ENCODE data around the gene TNS1.

The TNS1 gene

GRCh38 chr2:217861334-217861877 is 141.4 kb downstream of the TNS1 start:
- DNase-seq, result no peak

- DNase-seq, result no peak
Measured at GRCh38 chr2:217859926-217860325, 142.9 kb downstream of the TNS1 start.

GRCh38 chr2:217858519-217859491 is 144.0 kb downstream of the TNS1 start:
- DNase-seq, result no peak

GRCh38 chr2:217857624-217858506 is 144.9 kb downstream of the TNS1 start:
- no peak for DNase-seq

- DNase-seq, result no peak
Measured at GRCh38 chr2:217856871-217857270, 145.9 kb downstream of the TNS1 start.

GRCh38 chr2:217856159-217856558 is 146.6 kb downstream of the TNS1 start:
- DNase-seq, result no peak

GRCh38 chr2:217854684-217855420 is 147.9 kb downstream of the TNS1 start:
- DNase-seq, result no peak

GRCh38 chr2:217853961-217854360 is 148.8 kb downstream of the TNS1 start:
- no peak for DNase-seq

GRCh38 chr2:217853301-217853881 is 149.4 kb downstream of the TNS1 start:
- DNase-seq, result no peak

GRCh38 chr2:217852555-217853211 is 150.1 kb downstream of the TNS1 start:
- no peak for DNase-seq

GRCh38 chr2:217851191-217852020 is 151.4 kb downstream of the TNS1 start:
- no peak for DNase-seq

GRCh38 chr2:217849154-217849975 is 153.4 kb downstream of the TNS1 start:
- no peak for DNase-seq

GRCh38 chr2:217848351-217848957 is 154.3 kb downstream of the TNS1 start:
- no peak for DNase-seq

GRCh38 chr2:217847552-217848350 is 155.0 kb downstream of the TNS1 start:
- no peak for DNase-seq

GRCh38 chr2:217847115-217847514 is 155.7 kb downstream of the TNS1 start:
- DNase-seq, result no peak

GRCh38 chr2:217846321-217846743 is 156.5 kb downstream of the TNS1 start:
- DNase-seq, result no peak

- no peak for DNase-seq
Measured at GRCh38 chr2:217845301-217845700, 157.5 kb downstream of the TNS1 start.

GRCh38 chr2:217844696-217845095 is 158.1 kb downstream of the TNS1 start:
- no peak for DNase-seq

All from activated CD8-positive, alpha-beta memory T cell treated with anti-CD3 and anti-CD28 coated beads, Interleukin-2, amount 50 U/mL, for 48 hours (primary cell).